Effector CD4-positive, alpha-beta T cell (primary cell): ENCODE results near the gene RUFY3.
"Not testable (repeated sequence)": the region's sequence is repeated elsewhere in the genome, so short reads cannot be mapped to it uniquely, and the experiment has no call there.

ENCODE experiments used
- DNase-seq: peaks from one replicate; pipeline ENCODE4 v3.0.0-alpha.2; 2020
- total RNA-seq: gene quantifications from one replicate; lab custom pipeline; 2026; lab: John Stamatoyannopoulos, UW

Gene RUFY3
- total RNA-seq: 27.0 reads per million, percentile 54 among the genes with 10 or more reads in this experiment

DNA sequence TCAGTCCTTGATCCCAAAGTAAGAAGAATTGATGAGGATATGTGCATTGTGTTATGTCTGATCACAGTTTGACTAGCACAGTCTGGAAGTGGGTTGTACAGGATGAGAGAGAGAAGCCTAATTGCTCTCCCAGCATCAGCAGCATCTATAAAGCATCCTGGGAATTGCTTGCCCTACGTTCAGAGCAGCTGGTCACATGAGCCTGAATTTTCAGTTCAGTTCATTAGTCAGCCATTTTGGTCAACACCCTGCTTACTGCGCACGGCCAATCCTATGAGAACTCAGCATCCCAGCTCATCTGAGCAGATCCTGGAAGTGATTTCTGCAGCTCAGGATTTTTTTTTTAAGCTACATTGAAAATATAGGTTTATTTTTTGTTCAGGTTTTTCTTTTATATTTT is at the start of gene RUFY3:
Gene RUFY3 (plus strand): TSS at position 218 of the 400 bp plus-strand sequence. CDS start 610 bp downstream, outside the sequence.
- DNase-seq: no peak

GRCh38 chr4:70674191-70674590 is 47.6 kb upstream of the RUFY3 start:
- no peak for DNase-seq

DNA sequence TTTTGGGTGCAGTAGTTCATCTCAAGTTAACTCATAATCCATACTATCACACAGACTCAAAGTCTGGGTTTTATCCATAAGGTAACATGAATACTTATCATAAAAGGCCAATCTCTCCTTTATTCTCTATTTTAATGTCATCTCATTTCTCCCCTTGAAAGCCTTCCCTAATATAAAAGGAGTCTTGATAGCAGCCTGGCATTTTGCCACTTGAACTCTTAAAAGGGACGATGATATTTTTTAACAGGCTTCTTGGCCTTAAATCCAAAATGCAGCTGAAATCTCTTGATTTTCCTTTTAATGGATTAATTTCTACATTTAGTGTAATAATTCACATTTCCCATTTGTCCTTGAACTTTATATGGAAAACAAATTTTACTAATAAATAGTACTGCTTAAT is 47.0 kb upstream of the RUFY3 start:
- no peak for DNase-seq

DNA sequence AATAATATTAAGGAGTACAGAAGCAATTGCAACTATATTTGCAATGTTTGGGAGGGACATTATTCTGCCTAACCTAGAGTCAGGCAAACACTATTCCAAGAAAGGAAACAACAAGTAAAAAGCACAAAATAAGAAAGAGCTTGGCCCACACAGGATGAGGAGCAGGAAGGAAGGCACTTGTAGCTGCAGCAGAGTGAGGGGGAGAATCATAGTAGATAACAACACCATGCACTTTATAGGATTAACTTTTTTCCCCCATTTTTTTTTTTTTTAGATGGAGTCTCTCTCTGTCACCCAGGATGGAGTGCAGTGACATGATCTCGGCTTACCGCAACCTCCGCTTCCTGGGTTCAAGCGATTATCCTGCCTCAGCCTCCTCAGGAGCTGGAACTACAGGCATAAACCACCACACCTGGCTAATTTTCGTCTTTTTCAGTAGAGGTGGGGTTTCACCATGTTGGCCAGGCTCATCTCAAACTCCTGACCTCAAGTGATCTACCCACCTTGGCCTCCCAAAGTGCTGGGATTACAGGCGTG is 45.1 kb upstream of the RUFY3 start:
- DNase-seq: no peak

DNA sequence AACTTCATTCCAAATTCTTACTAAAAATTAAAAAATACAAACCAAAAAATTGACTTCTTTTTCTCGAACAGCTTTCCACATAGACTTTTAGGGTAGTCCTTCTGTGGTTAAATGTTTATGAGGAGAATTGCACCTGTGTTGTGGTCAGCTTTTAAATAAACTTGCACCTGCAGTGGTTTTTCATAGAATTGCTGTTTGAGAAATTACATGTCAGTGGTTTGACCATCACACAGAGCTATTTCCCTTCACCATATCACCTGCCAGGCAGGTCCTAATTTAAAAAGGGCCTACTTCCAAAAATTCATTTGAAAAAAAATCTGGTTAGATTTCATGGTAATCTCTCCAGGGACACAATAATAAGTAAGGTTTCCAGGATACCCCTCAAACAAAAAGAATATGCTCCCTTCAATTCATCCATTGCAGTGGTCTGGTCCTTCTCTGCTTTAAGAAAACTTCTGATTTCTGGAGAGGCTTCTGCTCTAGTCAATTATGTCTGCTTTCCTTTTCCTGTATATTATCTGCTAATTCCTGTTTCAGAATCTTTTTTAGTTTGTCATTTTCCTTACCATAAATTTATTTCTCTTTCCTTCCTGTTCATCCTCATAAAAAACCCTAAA is 43.3 kb upstream of the RUFY3 start:
- DNase-seq: no peak

- no peak for DNase-seq
Observed at GRCh38 chr4:70680934-70681333, 40.8 kb upstream of the RUFY3 start.

DNA sequence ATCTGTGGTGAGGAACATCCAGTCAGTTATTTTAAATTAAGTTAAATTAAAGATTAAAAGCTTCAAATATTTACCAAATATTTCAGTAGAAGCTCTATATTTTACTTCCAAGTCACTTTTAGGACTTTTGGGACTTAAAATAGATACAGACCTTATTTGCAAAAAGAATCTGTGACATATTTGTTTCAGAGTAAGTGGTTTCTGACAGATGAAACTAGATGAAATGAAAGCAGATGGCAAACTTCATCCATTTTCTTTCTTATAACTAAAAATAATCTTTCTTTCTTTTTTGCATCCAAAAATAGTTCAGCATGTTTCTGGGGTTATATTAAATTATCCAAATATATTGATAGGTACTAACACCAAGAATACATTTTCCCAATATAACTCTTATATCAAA is 40.1 kb upstream of the RUFY3 start:
- DNase-seq: no peak

DNA sequence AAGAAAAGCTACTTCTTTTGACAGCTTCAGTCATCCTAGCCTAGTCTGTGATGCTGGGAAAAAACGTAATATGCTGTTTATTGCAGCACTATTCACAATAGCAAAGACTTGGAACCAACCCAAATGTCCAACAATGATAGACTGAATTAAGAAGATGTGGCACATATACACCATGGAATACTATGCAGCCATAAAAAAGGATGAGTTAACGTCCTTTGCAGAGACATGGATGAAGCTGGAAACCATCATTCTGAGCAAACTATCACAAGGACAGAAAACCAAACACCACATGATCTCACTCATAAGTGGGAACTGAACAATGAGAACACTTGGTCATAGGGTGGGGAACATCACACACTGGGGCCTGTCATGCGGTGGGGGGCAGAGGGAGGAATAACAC is 39.6 kb upstream of the RUFY3 start:
- DNase-seq: not testable (repeated sequence)

DNA sequence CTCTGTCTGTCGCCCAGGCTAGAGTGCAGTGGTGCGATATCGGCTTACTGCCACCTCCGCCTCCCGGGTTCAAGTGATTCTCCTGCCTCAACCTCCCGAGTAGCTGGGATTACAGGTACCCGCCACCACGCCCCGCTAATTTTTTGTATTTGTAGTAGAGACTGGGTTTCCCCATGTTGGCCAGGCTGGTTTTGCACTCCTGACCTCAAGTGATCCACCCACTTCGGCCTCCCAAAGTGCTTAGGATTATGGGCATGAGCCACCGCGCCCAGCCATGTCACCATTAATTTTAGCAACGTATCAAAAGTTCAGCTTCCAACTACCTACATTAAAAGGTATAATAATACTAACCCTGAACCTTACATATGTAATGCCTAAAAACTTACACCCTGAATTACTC is 34.4 kb upstream of the RUFY3 start:
- DNase-seq: no peak

- DNase-seq: peak; percentile 88
Observed at GRCh38 chr4:70687821-70688794, 33.7 kb upstream of the RUFY3 start, which contains the start of gene UTP3. Gene UTP3, plus strand, starts transcription at chr4:70688532. Its CDS starts 146 bp downstream, at chr4:70688678.

- peak; percentile 6 for DNase-seq
Observed at GRCh38 chr4:70688795-70689231, 33.0 kb upstream of the RUFY3 start.

GRCh38 chr4:70691661-70692060 is 30.1 kb upstream of the RUFY3 start:
- no peak for DNase-seq

DNA sequence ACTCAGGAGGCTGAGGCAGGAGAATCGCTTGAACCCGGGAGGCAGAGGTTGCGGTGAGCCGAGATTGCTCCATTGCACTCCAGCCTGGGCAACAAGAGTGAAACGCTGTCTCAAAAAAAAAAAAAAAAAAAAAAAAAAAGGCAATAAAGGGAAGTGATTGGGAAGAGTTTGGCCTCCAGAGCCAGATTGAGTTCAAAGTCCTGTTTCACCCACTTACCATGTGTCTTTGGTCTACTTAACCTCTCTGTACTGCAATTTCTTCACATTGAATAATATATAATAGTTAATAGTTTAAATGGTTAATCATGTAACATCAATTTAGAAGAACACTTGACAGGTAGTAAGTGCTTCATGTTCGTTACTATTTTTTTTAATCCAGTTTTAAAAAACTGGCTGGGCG is 27.1 kb upstream of the RUFY3 start:
- not testable (repeated sequence) for DNase-seq

DNA sequence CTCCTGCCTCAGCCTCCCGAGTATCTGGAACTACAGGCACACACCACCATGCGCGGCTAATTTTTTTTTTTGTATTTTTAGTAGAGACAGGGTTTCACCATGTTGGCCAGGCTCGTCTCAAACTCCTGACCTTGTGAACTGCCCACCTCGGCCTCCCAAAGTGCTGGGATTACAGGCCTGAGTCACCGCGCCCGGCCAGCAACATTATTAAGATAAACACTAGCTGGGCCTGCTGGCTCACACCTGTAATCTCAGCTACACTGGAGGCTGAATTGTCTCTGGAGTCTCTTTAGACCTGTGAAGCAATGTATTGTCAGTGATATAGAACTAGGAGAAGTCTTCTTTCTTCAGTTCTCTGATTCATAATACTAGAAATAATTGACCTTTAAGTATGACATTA is 23.3 kb upstream of the RUFY3 start:
- not testable (repeated sequence) for DNase-seq

GRCh38 chr4:70700712-70701111 is 21.1 kb upstream of the RUFY3 start:
- no peak for DNase-seq

GRCh38 chr4:70701271-70701670 is 20.5 kb upstream of the RUFY3 start:
- no peak for DNase-seq

DNA sequence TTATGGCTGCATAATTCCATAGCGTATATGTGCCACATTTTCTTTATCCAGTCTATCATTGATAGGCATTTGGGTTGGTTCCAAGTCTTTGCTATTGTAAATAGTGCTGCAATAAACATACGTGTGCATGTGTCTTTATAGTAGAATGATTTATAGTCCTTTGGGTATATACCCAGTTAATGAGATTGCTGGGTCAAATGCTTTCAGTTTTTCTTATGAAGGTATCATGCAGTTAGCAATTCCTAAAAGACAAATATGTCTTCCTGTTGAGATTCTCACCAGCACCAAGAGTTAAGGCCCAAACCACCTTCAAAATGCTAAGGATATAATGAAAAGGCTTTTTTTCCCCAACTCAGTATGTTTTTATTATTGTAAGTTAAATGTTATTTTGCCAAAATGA is 19.2 kb upstream of the RUFY3 start:
- DNase-seq: not testable (repeated sequence)

DNA sequence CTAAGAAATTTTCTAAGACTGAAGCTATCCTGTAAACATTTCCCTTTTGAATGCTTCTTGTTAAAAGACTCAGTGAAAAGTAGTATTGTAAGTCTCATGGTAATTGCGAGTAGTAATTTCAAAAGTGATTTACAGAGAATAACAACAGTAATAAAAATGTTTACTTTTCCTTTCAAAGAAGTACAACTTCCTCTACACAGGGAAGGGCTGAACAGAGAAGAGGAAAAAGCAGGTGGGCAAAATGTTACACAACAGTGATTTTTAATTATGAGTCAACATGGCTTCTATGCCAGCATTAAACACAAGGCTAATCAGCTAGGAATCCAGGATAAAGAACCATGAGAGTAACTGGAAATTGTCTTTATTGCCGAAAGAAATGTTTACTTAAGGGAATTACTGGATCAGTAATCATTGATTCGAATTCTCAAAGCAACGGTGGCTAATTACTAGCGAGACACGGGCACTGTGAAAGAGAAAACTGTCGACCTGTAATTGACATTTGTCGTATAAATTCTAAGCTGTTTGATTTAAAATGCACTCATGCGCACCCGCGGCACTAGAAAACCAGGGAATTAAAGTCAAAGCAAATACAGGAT is 18.0 kb upstream of the RUFY3 start:
- no peak for DNase-seq

- peak; percentile 62 for DNase-seq
Observed at GRCh38 chr4:70704215-70704930, 17.4 kb upstream of the RUFY3 start.

GRCh38 chr4:70704931-70705182 is 16.9 kb upstream of the RUFY3 start:
- DNase-seq: no peak

- peak; percentile 70 for DNase-seq
Observed at GRCh38 chr4:70705183-70706043, 16.4 kb upstream of the RUFY3 start.

DNA sequence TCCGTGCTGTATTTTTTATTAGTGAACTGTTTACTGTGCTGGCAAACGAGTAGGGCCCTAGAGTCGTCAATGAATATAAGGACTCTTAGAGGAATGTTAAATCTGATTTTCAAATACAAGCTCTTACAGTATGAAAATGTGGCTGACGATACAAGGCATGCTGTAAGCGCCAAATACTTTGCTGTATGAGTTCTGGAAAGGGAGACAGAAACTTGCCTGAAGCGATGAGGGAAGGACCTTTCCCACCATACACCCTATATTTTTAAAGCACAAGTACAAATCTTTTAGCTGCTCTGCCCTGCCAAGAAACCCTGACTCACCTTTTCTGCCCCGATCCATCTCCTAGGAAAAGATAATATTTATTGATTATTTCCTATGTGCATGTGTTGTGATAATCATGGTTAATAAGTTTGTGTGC is 15.7 kb upstream of the RUFY3 start:
- DNase-seq: no peak
